ENCODE measurements around the gene ZNF799. TPM values are rescaled to one million over a fixed set of nuclear protein-coding genes. Genes with fewer than 3 reads are reported as not detected.
A peak's percentile ranks its signal among the peaks of the same experiment; 100 is the strongest.

Gene ZNF799
- total and polyA plus RNA-seq, 2 of the 13 experiments (the other 11 are each of a cell fraction or from before 2014, with no cell fraction given) = 7.7 to 17.9 TPM

DNA sequence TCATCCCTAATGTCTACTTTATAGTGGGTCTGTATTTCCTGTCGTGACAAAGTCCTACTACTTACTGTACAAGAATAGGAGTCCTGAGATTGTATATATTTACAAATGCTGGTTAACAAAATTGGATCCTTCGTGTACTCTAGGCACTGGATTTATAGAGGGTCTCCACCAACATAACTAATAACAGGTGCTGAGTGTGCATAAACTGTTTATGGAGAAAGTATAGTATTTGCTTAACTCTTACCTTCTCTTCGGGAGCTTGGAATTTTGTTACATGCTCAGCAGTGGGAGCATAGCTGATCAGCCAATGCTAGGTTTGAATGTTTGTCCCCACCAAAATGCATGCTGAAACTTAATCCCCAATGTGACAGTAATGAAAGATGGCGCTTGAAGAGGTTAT, 47.7 kb downstream of the ZNF799 start:
- Histone ChIP-seq H3K36me3 (replicated peaks in 1 of 2; ENCODE audit: control insufficient read depth in 1 of 2, insufficient read depth in 2 of 2, low read length in 2 of 2) (peaks cover 3 to 37% of the 10 kb centered on the region in 2 experiments; a peak in 4 of 5 replicates), H2AFZ (ENCODE audit: low read length) (no peak overlapping the region), H3K27ac (ENCODE audit: extremely low read length, insufficient read depth, low read length) (no peak overlapping the region), H3K4me1 (ENCODE audit: insufficient read depth, low read length) (no peaks in the 10 kb centered on the region), H3K9ac (ENCODE audit: insufficient read depth, low read depth, low read length) (no peak overlapping the region), H3K9me3 (ENCODE audit: low read length) (peaks cover 51% of the 10 kb centered on the region), H3K27me3 (ENCODE audit: control insufficient read depth in 1 of 2, insufficient read depth in 2 of 2, low read length in 2 of 2) (no peaks in the 10 kb centered on the region), H3K79me2 (ENCODE audit: insufficient read depth, low read length) (no peaks in the 10 kb centered on the region), H3K4me3 (replicated peaks in 1 of 3; ENCODE audit: insufficient read depth in 1 of 3, low read depth in 2 of 3, low read length in 3 of 3) (no peak overlapping the region), H4K20me1 (ENCODE audit: insufficient read depth, low read length) (no peaks in the 10 kb centered on the region), H3K4me2 (ENCODE audit: low read depth, low read length) (no peak overlapping the region)
- in situ Hi-C loops (cut with HindIII; ENCODE audit: extremely low pct_ligation_motif_present, low pct_unique_long_range_greater_than_20kb) (no loop called here), intact Hi-C loops (cut with micrococcal nuclease; ENCODE audit: unreplicated experiment) (no loop called here)
- no peak for DNase-seq (ENCODE audit: low spot score)
- 88% methylated on average over 4 of the region's 4 CpGs for WGBS (ENCODE audit: low lambda C conversion rate)
- TF ChIP-seq SMARCE1 (IDR thresholded peaks at IDR 0.05; ENCODE audit: borderline replicate concordance) (no peak), GPN1 (CRISPR knock-in tag; IDR thresholded peaks at IDR 0.05; ENCODE audit: borderline replicate concordance) (no peak), MED8 (CRISPR knock-in tag; IDR thresholded peaks at IDR 0.05; ENCODE audit: insufficient replicate concordance) (no peak), MAFF (IDR thresholded peaks at IDR 0.05; ENCODE audit: low read depth, low read length) (peak; percentile 69), FOXM1 (CRISPR knock-in tag; IDR thresholded peaks at IDR 0.05) (no peak), TRIM24 (CRISPR knock-in tag; IDR thresholded peaks at IDR 0.05) (no peak), MAFK (conservative IDR thresholded peaks at IDR 0.05 in 1 of 2, IDR thresholded peaks at IDR 0.05 in 1 of 2; ENCODE audit: low read length in 2 of 2) (peak; percentile 54 to 73)
- POLR2A ChIA-PET = no interaction called here
- no peak for ATAC-seq
- CTCF ChIA-PET (ENCODE audit: low intra/inter-chr PET ratio, low total read pairs) = no interaction called here
- FAIRE-seq = no peak
- no TSS peak for BruUV-seq (replicated peaks)

DNA sequence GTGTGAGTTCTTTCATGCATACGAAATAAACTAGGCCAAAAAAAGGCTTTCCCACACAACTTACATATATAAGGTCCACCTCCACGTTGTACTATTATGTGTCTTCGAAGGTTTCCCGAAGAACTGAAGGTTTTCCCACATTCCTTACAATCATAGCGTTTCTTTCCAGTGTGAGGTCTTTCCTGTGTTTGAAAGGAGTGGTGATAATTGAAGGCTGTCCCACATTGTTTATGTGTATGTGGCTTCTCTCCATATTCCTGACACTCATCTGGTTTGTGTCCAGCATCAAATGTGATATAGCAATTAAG, 50.2 kb downstream of the ZNF799 start:
- Histone ChIP-seq H3K4me2 (ENCODE audit: low read depth, low read length) (no peak overlapping the region), H3K79me2 (ENCODE audit: insufficient read depth, low read length) (no peaks in the 10 kb centered on the region), H3K36me3 (replicated peaks in 1 of 2; ENCODE audit: control insufficient read depth in 1 of 2, insufficient read depth in 2 of 2, low read length in 2 of 2) (peaks cover 3 to 37% of the 10 kb centered on the region in 2 experiments; a peak in 4 of 5 replicates), H3K4me1 (ENCODE audit: insufficient read depth, low read length) (no peaks in the 10 kb centered on the region), H2AFZ (ENCODE audit: low read length) (no peak overlapping the region), H3K9ac (ENCODE audit: insufficient read depth, low read depth, low read length) (no peak overlapping the region), H3K27me3 (ENCODE audit: control insufficient read depth in 1 of 2, insufficient read depth in 2 of 2, low read length in 2 of 2) (no peaks in the 10 kb centered on the region), H3K4me3 (replicated peaks in 1 of 3; ENCODE audit: insufficient read depth in 1 of 3, low read depth in 2 of 3, low read length in 3 of 3) (no peak overlapping the region), H3K27ac (ENCODE audit: extremely low read length, insufficient read depth, low read length) (no peak overlapping the region), H3K9me3 (ENCODE audit: low read length) (peaks cover 51% of the 10 kb centered on the region), H4K20me1 (ENCODE audit: insufficient read depth, low read length) (no peaks in the 10 kb centered on the region)
- 97% methylated on average over 5 of the region's 5 CpGs for WGBS (ENCODE audit: low lambda C conversion rate)
- in situ Hi-C loops (cut with HindIII; ENCODE audit: extremely low pct_ligation_motif_present, low pct_unique_long_range_greater_than_20kb) = no loop called here
- POLR2A ChIA-PET = no interaction called here
- FAIRE-seq (no peak), ATAC-seq (no peak), DNase-seq (ENCODE audit: low spot score) (no peak)
- BruUV-seq (replicated peaks) = no TSS peak
- CTCF ChIA-PET (ENCODE audit: low intra/inter-chr PET ratio, low total read pairs) = no interaction called here
- intact Hi-C loops (cut with micrococcal nuclease; ENCODE audit: unreplicated experiment) = no loop called here
- TF ChIP-seq, protein P1, sequence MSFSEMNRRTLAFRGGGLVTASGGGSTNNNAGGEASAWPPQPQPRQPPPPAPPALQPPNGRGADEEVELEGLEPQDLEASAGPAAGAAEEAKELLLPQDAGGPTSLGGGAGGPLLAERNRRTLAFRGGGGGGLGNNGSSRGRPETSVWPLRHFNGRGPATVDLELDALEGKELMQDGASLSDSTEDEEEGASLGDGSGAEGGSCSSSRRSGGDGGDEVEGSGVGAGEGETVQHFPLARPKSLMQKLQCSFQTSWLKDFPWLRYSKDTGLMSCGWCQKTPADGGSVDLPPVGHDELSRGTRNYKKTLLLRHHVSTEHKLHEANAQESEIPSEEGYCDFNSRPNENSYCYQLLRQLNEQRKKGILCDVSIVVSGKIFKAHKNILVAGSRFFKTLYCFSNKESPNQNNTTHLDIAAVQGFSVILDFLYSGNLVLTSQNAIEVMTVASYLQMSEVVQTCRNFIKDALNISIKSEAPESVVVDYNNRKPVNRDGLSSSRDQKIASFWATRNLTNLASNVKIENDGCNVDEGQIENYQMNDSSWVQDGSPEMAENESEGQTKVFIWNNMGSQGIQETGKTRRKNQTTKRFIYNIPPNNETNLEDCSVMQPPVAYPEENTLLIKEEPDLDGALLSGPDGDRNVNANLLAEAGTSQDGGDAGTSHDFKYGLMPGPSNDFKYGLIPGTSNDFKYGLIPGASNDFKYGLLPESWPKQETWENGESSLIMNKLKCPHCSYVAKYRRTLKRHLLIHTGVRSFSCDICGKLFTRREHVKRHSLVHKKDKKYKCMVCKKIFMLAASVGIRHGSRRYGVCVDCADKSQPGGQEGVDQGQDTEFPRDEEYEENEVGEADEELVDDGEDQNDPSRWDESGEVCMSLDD (CRISPR knock-in tag; IDR thresholded peaks at IDR 0.05; ENCODE audit: borderline replicate concordance) = no peak
- TF ChIP-seq, protein P2, sequence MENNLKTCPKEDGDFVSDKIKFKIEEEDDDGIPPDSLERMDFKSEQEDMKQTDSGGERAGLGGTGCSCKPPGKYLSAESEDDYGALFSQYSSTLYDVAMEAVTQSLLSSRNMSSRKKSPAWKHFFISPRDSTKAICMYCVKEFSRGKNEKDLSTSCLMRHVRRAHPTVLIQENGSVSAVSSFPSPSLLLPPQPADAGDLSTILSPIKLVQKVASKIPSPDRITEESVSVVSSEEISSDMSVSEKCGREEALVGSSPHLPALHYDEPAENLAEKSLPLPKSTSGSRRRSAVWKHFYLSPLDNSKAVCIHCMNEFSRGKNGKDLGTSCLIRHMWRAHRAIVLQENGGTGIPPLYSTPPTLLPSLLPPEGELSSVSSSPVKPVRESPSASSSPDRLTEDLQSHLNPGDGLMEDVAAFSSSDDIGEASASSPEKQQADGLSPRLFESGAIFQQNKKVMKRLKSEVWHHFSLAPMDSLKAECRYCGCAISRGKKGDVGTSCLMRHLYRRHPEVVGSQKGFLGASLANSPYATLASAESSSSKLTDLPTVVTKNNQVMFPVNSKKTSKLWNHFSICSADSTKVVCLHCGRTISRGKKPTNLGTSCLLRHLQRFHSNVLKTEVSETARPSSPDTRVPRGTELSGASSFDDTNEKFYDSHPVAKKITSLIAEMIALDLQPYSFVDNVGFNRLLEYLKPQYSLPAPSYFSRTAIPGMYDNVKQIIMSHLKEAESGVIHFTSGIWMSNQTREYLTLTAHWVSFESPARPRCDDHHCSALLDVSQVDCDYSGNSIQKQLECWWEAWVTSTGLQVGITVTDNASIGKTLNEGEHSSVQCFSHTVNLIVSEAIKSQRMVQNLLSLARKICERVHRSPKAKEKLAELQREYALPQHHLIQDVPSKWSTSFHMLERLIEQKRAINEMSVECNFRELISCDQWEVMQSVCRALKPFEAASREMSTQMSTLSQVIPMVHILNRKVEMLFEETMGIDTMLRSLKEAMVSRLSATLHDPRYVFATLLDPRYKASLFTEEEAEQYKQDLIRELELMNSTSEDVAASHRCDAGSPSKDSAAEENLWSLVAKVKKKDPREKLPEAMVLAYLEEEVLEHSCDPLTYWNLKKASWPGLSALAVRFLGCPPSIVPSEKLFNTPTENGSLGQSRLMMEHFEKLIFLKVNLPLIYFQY (CRISPR knock-in tag; IDR thresholded peaks at IDR 0.05; ENCODE audit: borderline replicate concordance) = no peak
- TF ChIP-seq SRSF9 (IDR thresholded peaks at IDR 0.05; ENCODE audit: borderline replicate concordance, insufficient read depth, low read depth, low read length, poor library complexity, severe bottlenecking) (no peak), XRCC5 (optimal IDR thresholded peaks at IDR 0.05; ENCODE audit: low read length) (no peak), ZFP62 (CRISPR knock-in tag; IDR thresholded peaks at IDR 0.05) (no peak), ZIK1 (CRISPR knock-in tag; IDR thresholded peaks at IDR 0.05; ENCODE audit: borderline replicate concordance, low read depth) (no peak), CENPX (CRISPR knock-in tag; IDR thresholded peaks at IDR 0.05) (no peak)
